Aorta (tissue), 5 donors: ENCODE measurements around the gene PIM1. TPM values are rescaled to one million over a fixed set of nuclear protein-coding genes. Genes with fewer than 3 reads are reported as not detected.

Source experiments
- ATAC-seq: fragments of 200-7000 bp; cut with Tn5 transposase; one replicate; pipeline ENCODE4 v1.9.1; 2022; ENCODE audit warnings: moderate library complexity; ENCODE audit not compliant: low FRiP score
- DNase-seq, 2 donors: peaks; one replicate each; pipeline ENCODE4 v3.0.0-alpha.2; 2020
- H3K27ac ChIP-seq, 2 donors: one replicate each; pipeline ENCODE4 v1.5.1; 2013; ENCODE audit warnings: low read length in 2 of 2, mild to moderate bottlenecking in 2 of 2, moderate library complexity in 2 of 2, control low read depth in 1 of 2, inconsistent platforms in 1 of 2, low read depth in 1 of 2
- H3K27me3 ChIP-seq, 2 donors: one replicate each; pipeline ENCODE4 v1.6.1; 2013; ENCODE audit warnings: control low read depth in 1 of 2, low read length in 1 of 2, mild to moderate bottlenecking in 1 of 2, moderate library complexity in 1 of 2; ENCODE audit not compliant: insufficient read depth in 2 of 2, control insufficient read depth in 1 of 2
- H3K36me3 ChIP-seq, 2 donors: one replicate each; pipeline ENCODE4 v1.6.1; 2013; ENCODE audit warnings: control low read depth in 1 of 2, low read length in 1 of 2, mild to moderate bottlenecking in 1 of 2; ENCODE audit not compliant: insufficient read depth in 2 of 2, control insufficient read depth in 1 of 2
- H3K4me1 ChIP-seq, 2 donors: one replicate each; pipeline ENCODE4 v1.6.1; 2013; ENCODE audit warnings: low read length in 2 of 2, control low read depth in 1 of 2, mild to moderate bottlenecking in 1 of 2, moderate library complexity in 1 of 2; ENCODE audit not compliant: insufficient read depth in 2 of 2, control insufficient read depth in 1 of 2
- H3K4me3 ChIP-seq, 2 donors: one replicate each; pipeline ENCODE4 v1.5.1; 2013; ENCODE audit warnings: low read length in 2 of 2, control low read depth in 1 of 2, mild to moderate bottlenecking in 1 of 2
- H3K9me3 ChIP-seq: one replicate; pipeline ENCODE4 v1.6.1; 2013; ENCODE audit warnings: mild to moderate bottlenecking, low read length; ENCODE audit not compliant: control insufficient read depth
- WGBS, 2 donors: extraction: QIAGEN DNeasy Blood & Tissue Kit; methylation state at CpG; one replicate each; pipeline ENCODE4 v1.1.7; 2013; 5-methylcytosine and 5-hydroxymethylcytosine counted together
- intact Hi-C, 2 donors: fragments of 100-400 bp; cut with DNase I; formaldehyde crosslinking; loops; one replicate each; pipeline versions ENCODE4 v1.14.2 to v1.15.0; 2022
- polyA plus RNA-seq, 2 donors: library from polyadenylated mRNA; stranded (reverse); fragments of 200-250 nt; gene quantifications; one replicate each; pipeline ENCODE4 v1.2.3, GENCODE V29; 2013
- total RNA-seq, 2 donors: library from RNA; stranded (reverse); fragmentation: NEBNext Ultra II Directional; extraction: Animal tissue kit (Norgen Biotek cat#: 25700); gene quantifications; one replicate each; pipeline ENCODE4 v1.2.1, GENCODE V29; 2021
- donor health status: healthy with polysubstance abuse.
- donor health status: Bipolar disorder and iron deficiency.
- donor health status: DM: no; HTN: no; CAD: no.
- donor health status: DM: no; HTN: no; CAD: no.
- donor health status: DM: yes; HTN: yes; CAD: no.

PIM1 gene
- total and polyA plus RNA-seq, 4 donors, result 17.2 to 54.2 (median 33.7) TPM

DNA sequence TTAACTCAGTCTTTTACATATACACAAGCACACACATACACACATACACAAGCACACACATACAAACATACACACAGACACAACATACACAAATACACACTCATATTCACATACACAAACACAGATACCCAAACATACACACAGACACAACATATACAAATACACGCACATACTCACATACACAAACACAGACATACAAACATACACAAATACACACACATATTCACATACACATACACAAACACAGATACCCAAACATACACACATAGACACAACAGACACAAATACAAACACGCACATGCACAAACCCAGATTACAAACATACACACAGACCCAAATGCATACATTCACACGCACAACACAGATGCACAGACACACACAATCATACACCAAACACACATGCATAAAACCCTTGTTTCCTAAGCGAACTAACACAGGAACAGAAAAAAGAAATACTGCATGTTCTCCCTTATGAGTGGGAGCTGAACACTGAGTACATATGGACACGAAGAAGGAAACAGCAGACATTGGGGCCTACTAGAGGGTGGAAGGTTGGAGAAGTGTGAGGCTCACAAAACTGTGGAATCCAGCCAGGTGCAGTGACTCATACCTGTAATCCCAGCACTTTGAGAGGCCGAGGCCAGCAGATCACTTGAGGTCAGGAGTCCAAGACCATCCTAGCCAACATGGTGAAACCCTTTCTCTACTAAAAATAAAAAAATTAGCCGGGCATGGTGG is 34.2 kb downstream of the PIM1 start:
- no peak for DNase-seq
- no peak overlapping the region for H3K4me3 ChIP-seq
- no peaks in the 10 kb centered on the region for H3K4me1 ChIP-seq
- 69 to 72% methylated on average over 7 of the region's 7 CpGs for WGBS, 2 donors
- no peaks in the 10 kb centered on the region for H3K9me3 ChIP-seq
- intact Hi-C loops, result loop anchor here in 1 of 2 donors (10.0 kb wide), 1 partner anchor 149 kb away; no protein-coding TSS in a partner anchor
- peaks cover 0 to 2% of the 10 kb centered on the region in 2 donors for H3K27me3 ChIP-seq
- no peaks in the 10 kb centered on the region for H3K36me3 ChIP-seq
- no peak for ATAC-seq
- H3K27ac ChIP-seq, result no peak overlapping the region

DNA sequence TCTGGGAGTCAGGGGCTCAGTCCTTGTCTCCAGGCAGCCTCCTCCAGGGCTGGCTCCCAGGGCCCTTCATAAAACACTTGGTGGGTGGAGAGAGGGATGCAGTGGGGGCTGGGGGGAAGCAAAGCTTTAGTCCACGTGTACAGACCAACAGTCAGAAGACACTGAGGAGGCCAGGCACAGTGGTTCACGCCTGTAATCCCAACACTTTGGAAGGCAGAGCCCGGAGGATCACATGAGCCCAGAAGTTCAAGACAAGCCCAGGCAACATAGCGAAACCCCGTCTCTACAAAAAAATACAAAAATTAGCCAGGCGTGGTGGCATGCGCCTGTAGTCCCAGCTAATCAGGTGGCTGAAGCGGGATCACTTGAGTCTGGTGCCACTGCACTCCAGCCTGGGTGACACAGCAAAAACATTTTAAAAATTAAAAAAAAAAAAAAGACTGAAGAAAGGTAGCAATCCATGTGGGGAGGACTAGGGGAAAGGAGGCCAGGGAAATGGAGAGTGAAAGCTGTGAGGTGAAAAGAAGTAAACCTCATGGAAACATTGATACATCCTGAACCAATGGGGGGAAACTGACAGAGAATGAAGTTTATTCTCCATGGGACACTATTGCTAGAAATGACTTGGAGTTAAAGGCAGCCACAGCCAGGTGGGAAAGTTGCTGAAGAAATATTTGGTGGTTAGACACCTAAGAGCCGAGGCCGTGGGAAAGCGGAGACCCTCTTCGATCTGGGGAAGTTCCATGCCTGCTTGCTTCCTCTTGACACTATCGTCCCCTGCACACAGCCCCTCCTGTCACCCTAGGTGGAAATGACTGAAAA is 35.4 kb downstream of the PIM1 start:
- DNase-seq (no peak), ATAC-seq (no peak)
- intact Hi-C loops, result loop anchor here in 1 of 2 donors (5.0 to 10.0 kb wide), 2 partner anchors 151 to 443 kb away; no protein-coding TSS in a partner anchor
- 81 to 87% methylated on average over 13 of the region's 13 CpGs for WGBS, 2 donors
- Histone ChIP-seq H3K36me3 (no peaks in the 10 kb centered on the region), H3K27ac (no peak overlapping the region), H3K27me3 (peaks cover 0 to 2% of the 10 kb centered on the region in 2 donors), H3K9me3 (no peaks in the 10 kb centered on the region), H3K4me1 (no peaks in the 10 kb centered on the region), H3K4me3 (no peak overlapping the region)

GRCh38 chr6:37205997-37206340 is 36.0 kb downstream of the PIM1 start:
- intact Hi-C loops, result loop anchor here in 1 of 2 donors (5.0 to 10.0 kb wide), 2 partner anchors 151 to 444 kb away; no protein-coding TSS in a partner anchor
- 92 to 94% methylated on average over 4 of the region's 4 CpGs for WGBS, 2 donors
- Histone ChIP-seq H3K9me3 (no peaks in the 10 kb centered on the region), H3K27ac (no peak overlapping the region), H3K4me1 (no peaks in the 10 kb centered on the region), H3K27me3 (peaks cover 0 to 2% of the 10 kb centered on the region in 2 donors), H3K4me3 (no peak overlapping the region), H3K36me3 (no peaks in the 10 kb centered on the region)
- ATAC-seq (no peak), DNase-seq (no peak)

- WGBS, 2 donors, result 95 to 98% methylated on average over 9 of the region's 9 CpGs
- no peaks in the 10 kb centered on the region for H3K36me3 ChIP-seq
These were observed 36.7 kb downstream of the PIM1 start for GRCh38 chr6:37206622-37207021.

GRCh38 chr6:37207903-37208456 is 38.0 kb downstream of the PIM1 start:
- DNase-seq (peak; percentile 91 to 92), ATAC-seq (peak; percentile 69)
- no peaks in the 10 kb centered on the region for H3K9me3 ChIP-seq
- H3K4me1 ChIP-seq, result no peaks in the 10 kb centered on the region
- H3K4me3 ChIP-seq, result no peak overlapping the region
- no peaks in the 10 kb centered on the region for H3K36me3 ChIP-seq
- H3K27ac ChIP-seq, result no peak overlapping the region
- no peaks in the 10 kb centered on the region for H3K27me3 ChIP-seq
- intact Hi-C loops, result loop anchor here in 1 of 2 donors (5.0 to 10.0 kb wide), 2 partner anchors 153 to 446 kb away; no protein-coding TSS in a partner anchor
- WGBS, 2 donors, result 70 to 74% methylated on average over 7 of the region's 7 CpGs

More at GRCh38 chr6:37206622-37207021, 36.7 kb downstream of the PIM1 start:
- Histone ChIP-seq H3K9me3 (no peaks in the 10 kb centered on the region), H3K4me3 (no peak overlapping the region), H3K4me1 (no peaks in the 10 kb centered on the region), H3K27me3 (peaks cover 0 to 2% of the 10 kb centered on the region in 2 donors), H3K27ac (no peak overlapping the region)
- intact Hi-C loops, result loop anchor here in 1 of 2 donors (5.0 to 10.0 kb wide), 2 partner anchors 152 to 444 kb away; no protein-coding TSS in a partner anchor
- no peak for ATAC-seq
- no peak for DNase-seq

DNA sequence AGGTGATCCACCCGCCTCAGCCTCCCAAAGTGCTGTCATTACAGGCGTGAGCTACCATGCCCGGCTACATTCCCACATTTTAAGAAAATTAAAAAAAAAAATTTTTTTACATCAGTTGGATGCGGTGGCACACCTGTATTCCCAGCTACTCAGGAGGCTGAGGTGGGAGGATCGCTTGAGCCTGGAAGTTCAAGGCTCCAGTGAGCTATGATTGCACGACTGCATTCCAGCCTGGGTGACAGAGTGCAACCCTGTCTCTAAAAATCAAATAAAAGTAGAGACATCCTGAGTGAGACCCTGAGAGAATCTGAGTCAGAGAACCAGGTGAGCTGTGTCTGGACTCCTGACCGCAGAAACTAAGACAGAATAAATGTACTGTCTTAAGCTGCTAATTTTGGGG is 38.8 kb downstream of the PIM1 start:
- 94 to 96% methylated on average over 7 of the region's 7 CpGs for WGBS, 2 donors
- intact Hi-C loops, result loop anchor here in 1 of 2 donors (5.0 to 10.0 kb wide), 2 partner anchors 154 to 446 kb away; no protein-coding TSS in a partner anchor

DNA sequence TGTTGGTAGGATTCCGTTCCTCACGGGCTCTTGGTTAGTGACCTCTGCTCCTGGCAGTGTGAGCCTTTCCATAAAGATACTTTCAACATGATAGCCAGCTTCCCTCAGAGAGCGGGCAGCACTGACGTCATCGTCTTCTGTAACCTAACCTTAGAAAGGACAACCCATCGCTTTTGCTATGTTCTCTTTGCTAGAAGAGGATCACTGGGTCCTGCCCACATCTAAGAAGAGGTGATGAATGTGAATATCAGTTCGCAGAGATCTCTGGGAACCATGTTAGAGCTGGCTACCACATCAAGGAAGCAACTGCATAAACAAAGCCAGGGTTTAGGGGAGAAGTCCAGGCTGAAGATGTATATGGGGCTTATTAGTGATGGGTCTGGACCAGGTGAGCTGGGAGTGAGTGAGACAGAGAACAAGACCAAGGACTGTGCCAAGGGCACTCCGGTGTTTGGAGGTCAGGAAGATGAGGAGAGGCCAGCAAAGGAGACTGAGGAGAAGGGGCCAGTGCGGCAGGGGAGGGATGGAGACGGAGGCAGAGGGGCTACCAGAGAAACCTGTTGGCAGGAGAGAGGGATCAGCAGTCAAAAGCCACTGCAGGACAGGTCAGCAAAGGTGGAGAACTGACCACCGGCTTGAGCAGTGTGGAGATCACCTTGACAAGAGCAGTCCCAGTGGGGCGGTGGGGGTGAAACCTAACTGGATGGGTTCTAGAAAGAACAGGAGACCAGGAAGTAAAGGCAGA is 39.7 kb downstream of the PIM1 start:
- Histone ChIP-seq H3K4me3 (no peak overlapping the region), H3K27ac (no peak overlapping the region), H3K9me3 (no peaks in the 10 kb centered on the region), H3K4me1 (no peaks in the 10 kb centered on the region), H3K27me3 (no peaks in the 10 kb centered on the region), H3K36me3 (no peaks in the 10 kb centered on the region)
- ATAC-seq, result no peak
- intact Hi-C loops, result loop anchor here in 1 of 2 donors (1.0 to 10.0 kb wide), 5 partner anchors 37 to 447 kb away; partner anchors contain the start of gene C6orf89
- DNase-seq, result no peak
- WGBS, 2 donors, result 89 to 90% methylated on average over 12 of the region's 12 CpGs

More for the DNA sequence above, 38.8 kb downstream of the PIM1 start:
- Histone ChIP-seq H3K9me3 (no peaks in the 10 kb centered on the region), H3K4me3 (no peak overlapping the region), H3K27ac (no peak overlapping the region), H3K36me3 (no peaks in the 10 kb centered on the region), H3K27me3 (no peaks in the 10 kb centered on the region), H3K4me1 (no peaks in the 10 kb centered on the region)
- DNase-seq (no peak), ATAC-seq (no peak)
